KG1 (cell line): ENCODE measurements around the gene ELMO1.

Experiments used
- DNase-seq: peaks from one replicate; lab custom pipeline; 2025; lab: John Stamatoyannopoulos, UW

Gene ELMO1

GRCh38 chr7:37368540-37368939, 80.1 kb downstream of the ELMO1 start:
- DNase-seq = no peak

GRCh38 chr7:37367010-37367409, 81.7 kb downstream of the ELMO1 start:
- DNase-seq = no peak

- DNase-seq = no peak
These were observed 82.2 kb downstream of the ELMO1 start for GRCh38 chr7:37366445-37366844.

- DNase-seq = peak; percentile 33
These were observed 83.3 kb downstream of the ELMO1 start for GRCh38 chr7:37365405-37365804.

- no peak for DNase-seq
These were observed 83.8 kb downstream of the ELMO1 start for GRCh38 chr7:37364856-37365255.

- DNase-seq = no peak
These were observed 84.8 kb downstream of the ELMO1 start for GRCh38 chr7:37363536-37364491.

- DNase-seq = no peak
These were observed 85.9 kb downstream of the ELMO1 start for GRCh38 chr7:37362802-37363201.

- DNase-seq = no peak
These were observed 88.2 kb downstream of the ELMO1 start for GRCh38 chr7:37360484-37360883.

- no peak for DNase-seq
These were observed 88.8 kb downstream of the ELMO1 start for GRCh38 chr7:37359662-37360444.

- no peak for DNase-seq
These were observed 89.5 kb downstream of the ELMO1 start for GRCh38 chr7:37359180-37359579.

- DNase-seq = no peak
These were observed 91.0 kb downstream of the ELMO1 start for GRCh38 chr7:37357637-37357996.

- no peak for DNase-seq
These were observed 91.6 kb downstream of the ELMO1 start for GRCh38 chr7:37356911-37357636.

- peak; percentile 50 for DNase-seq
These were observed 94.0 kb downstream of the ELMO1 start for GRCh38 chr7:37354656-37355131.

- DNase-seq = no peak
These were observed 94.6 kb downstream of the ELMO1 start for GRCh38 chr7:37353949-37354655.

GRCh38 chr7:37352974-37353948, 95.4 kb downstream of the ELMO1 start:
- peak; percentile 79 for DNase-seq

- no peak for DNase-seq
These were observed 96.3 kb downstream of the ELMO1 start for GRCh38 chr7:37352251-37352880.

GRCh38 chr7:37351716-37352115, 96.9 kb downstream of the ELMO1 start:
- no peak for DNase-seq

GRCh38 chr7:37349979-37350590, 98.6 kb downstream of the ELMO1 start:
- DNase-seq = no peak

- DNase-seq = no peak
These were observed 99.7 kb downstream of the ELMO1 start for GRCh38 chr7:37348982-37349381.
